ENCODE data around the gene ORAI2. TPM values are rescaled to one million over a fixed set of nuclear protein-coding genes. Genes with fewer than 3 reads are reported as not detected.

ORAI2 gene
- total and polyA plus RNA-seq, 2 donors (not counting 3 experiments of a cell fraction or from before 2014, with no cell fraction given) = 84.1 to 99.1 TPM

DNA sequence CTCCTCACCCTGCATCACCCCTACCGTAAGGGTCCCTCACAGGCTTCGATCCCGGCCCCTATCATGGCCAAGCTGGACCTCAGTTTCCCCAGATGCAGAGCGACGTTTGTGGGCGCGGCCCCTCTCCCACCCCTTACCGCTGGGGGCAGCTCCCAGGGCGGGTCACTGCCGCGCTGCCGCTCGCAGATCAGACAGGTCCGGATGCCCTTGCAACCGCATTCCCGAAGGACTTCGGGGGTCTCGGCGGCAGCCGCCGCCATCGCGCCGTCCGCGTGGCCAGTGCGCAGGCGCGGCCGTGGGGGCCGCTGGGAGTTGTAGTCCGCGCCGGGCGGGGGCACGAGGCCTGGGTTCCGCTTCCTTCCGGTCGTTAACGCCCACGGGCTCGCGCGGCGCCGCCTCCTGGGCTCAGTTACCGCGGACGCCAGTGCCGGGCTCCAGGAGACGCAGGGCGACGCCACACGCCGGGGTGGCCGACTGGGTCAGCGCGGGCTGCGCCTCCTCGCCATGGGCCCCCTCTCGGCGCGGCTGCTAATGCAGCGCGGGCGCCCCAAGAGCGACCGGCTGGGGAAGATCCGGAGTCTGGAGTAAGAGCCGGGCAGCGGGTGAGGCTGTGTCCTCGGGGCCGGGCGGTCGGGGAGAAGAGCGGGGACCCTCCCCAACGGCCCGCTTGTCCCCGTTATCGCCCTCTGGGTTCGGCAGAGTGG is 31.4 kb downstream of the ORAI2 start, which contains the start of the genes ALKBH4 and LRWD1:
Gene ALKBH4, minus strand, starts transcription at position 287 of the 704 bp plus-strand sequence. Its CDS starts 27 bp downstream, at position 260.
Gene LRWD1, plus strand, starts transcription at position 408 of the 704 bp plus-strand sequence. Its CDS starts 97 bp downstream, at position 505.
- peak within 1 kb of the TSS; percentile 63 to 81 (median 70) for H3K4me3 ChIP-seq (replicated peaks in 1 of 3; ENCODE audit: insufficient read depth in 1 of 3, low read depth in 1 of 3, low read length in 3 of 3)
- H3K27ac ChIP-seq (ENCODE audit: insufficient read depth, low read depth, low read length) = peak within 1 kb of the TSS; percentile 28
- H4K20me1 ChIP-seq (replicated peaks; ENCODE audit: control insufficient read depth, extremely low read depth, insufficient read depth, low read length) = no peaks in the 10 kb centered on the region
- TF ChIP-seq, protein P1, sequence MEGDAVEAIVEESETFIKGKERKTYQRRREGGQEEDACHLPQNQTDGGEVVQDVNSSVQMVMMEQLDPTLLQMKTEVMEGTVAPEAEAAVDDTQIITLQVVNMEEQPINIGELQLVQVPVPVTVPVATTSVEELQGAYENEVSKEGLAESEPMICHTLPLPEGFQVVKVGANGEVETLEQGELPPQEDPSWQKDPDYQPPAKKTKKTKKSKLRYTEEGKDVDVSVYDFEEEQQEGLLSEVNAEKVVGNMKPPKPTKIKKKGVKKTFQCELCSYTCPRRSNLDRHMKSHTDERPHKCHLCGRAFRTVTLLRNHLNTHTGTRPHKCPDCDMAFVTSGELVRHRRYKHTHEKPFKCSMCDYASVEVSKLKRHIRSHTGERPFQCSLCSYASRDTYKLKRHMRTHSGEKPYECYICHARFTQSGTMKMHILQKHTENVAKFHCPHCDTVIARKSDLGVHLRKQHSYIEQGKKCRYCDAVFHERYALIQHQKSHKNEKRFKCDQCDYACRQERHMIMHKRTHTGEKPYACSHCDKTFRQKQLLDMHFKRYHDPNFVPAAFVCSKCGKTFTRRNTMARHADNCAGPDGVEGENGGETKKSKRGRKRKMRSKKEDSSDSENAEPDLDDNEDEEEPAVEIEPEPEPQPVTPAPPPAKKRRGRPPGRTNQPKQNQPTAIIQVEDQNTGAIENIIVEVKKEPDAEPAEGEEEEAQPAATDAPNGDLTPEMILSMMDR (IDR thresholded peaks at IDR 0.05; ENCODE audit: extremely low read depth in 1 of 2, insufficient read depth in 1 of 2, low read depth in 1 of 2, low read length in 2 of 2) = no peak
- TF ChIP-seq FOS (IDR thresholded peaks at IDR 0.05; ENCODE audit: borderline replicate concordance, insufficient read depth, low read length) (no peak), POLR2A (IDR thresholded peaks at IDR 0.05; ENCODE audit: low read depth, low read length) (peak; percentile 71), POLR2AphosphoS5 (IDR thresholded peaks at IDR 0.05; ENCODE audit: insufficient read depth, low read depth, low read length) (peak; percentile 85), GATA2 (IDR thresholded peaks at IDR 0.05; ENCODE audit: insufficient read depth, insufficient read length, low read depth, low read length) (no peak), MYC (IDR thresholded peaks at IDR 0.05; ENCODE audit: low read depth, low read length) (peak; percentile 37), JUN (IDR thresholded peaks at IDR 0.05; ENCODE audit: borderline replicate concordance, insufficient read depth, insufficient read length, low read depth) (no peak), EZH2 (IDR thresholded peaks at IDR 0.05; ENCODE audit: borderline replicate concordance, low read depth, low read length, severe bottlenecking) (no peak)
- TF ChIP-seq, protein P2, sequence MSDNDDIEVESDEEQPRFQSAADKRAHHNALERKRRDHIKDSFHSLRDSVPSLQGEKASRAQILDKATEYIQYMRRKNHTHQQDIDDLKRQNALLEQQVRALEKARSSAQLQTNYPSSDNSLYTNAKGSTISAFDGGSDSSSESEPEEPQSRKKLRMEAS (IDR thresholded peaks at IDR 0.05; ENCODE audit: insufficient read depth, insufficient read length) = peak; percentile 76
- ChIA-PET POLR2A (no interaction called here), CTCF (interaction anchor here (0.7 to 1.4 kb wide), 7 partner anchors 13 to 60 kb away, joined by 3 to 10 read pairs (median 4); no protein-coding TSS in a partner anchor)
- H3K9me1 ChIP-seq (replicated peaks; ENCODE audit: control insufficient read depth, extremely low read depth, insufficient read depth, low read length) = no peaks in the 10 kb centered on the region
- dilution Hi-C loops (cut with MboI; ENCODE audit: extremely low pct_ligation_motif_present, low sequenced_read_pairs) = no loop called here
- peak within 1 kb of the TSS; percentile 53 for H3K4me2 ChIP-seq (ENCODE audit: insufficient read depth, low read length)
- H3K79me2 ChIP-seq (ENCODE audit: control insufficient read depth, insufficient read depth, low read length) = peaks cover 6% of the 10 kb centered on the region
- peak within 1 kb of the TSS; percentile 96 for H2AFZ ChIP-seq (ENCODE audit: low read depth, low read length)
- peak within 1 kb of the TSS; percentile 84 for H3K9ac ChIP-seq (replicated peaks; ENCODE audit: extremely low read depth, insufficient read depth, low read length)
- FAIRE-seq (peak; percentile 97), DNase-seq (ENCODE audit: low read depth, low spot score) (peak; percentile 91)
- peaks cover 9% of the 10 kb centered on the region for H3K4me1 ChIP-seq (ENCODE audit: control insufficient read depth, extremely low read depth, insufficient read depth, low read length)
- intact Hi-C loops (cut with micrococcal nuclease) = loop anchor here (1.0 kb wide), 3 partner anchors 31 to 68 kb away; partner anchors contain the start of genes ORAI2 and PRKRIP1
- BruUV-seq (replicated peaks) = no TSS peak
- H3K9me3 ChIP-seq (replicated peaks; ENCODE audit: control insufficient read depth, insufficient read depth, low read length) = no peaks in the 10 kb centered on the region
- H3K27me3 ChIP-seq (ENCODE audit: control insufficient read depth in 2 of 2, insufficient read depth in 2 of 2, low read length in 2 of 2) = no peaks in the 10 kb centered on the region
- peaks cover 0 to 5% of the 10 kb centered on the region in 2 experiments for H3K36me3 ChIP-seq (ENCODE audit: control insufficient read depth in 2 of 2, extremely low read depth in 1 of 2, insufficient read depth in 2 of 2, low read length in 2 of 2)

Measured in endothelial cell of umbilical vein (primary cell).